ENCODE data around the gene RBM5.

Gene RBM5

GRCh38 chr3:50156549-50157493 is 68.1 kb downstream of the RBM5 start (continued):
- TF ChIP-seq ZNF174 (tag by site-specific recombination; IDR thresholded peaks at IDR 0.05), result no peak
- TF ChIP-seq ZNF521 (tag by site-specific recombination; IDR thresholded peaks at IDR 0.05), result no peak
- TF ChIP-seq ZNF19 (tag by site-specific recombination; IDR thresholded peaks at IDR 0.05; ENCODE audit: low read depth), result no peak
- no peak for TF ChIP-seq ZNF2 (tag by site-specific recombination; IDR thresholded peaks at IDR 0.05)
- TF ChIP-seq ZBTB21 (tag by site-specific recombination; IDR thresholded peaks at IDR 0.05), result no peak
- TF ChIP-seq ZNF837 (tag by site-specific recombination; IDR thresholded peaks at IDR 0.05), result no peak
- peak; percentile 60; the same call in 1 of the 2 replicates for TF ChIP-seq ZNF341 (tag by site-specific recombination; IDR thresholded peaks at IDR 0.05; ENCODE audit: low read depth)
- no peak for TF ChIP-seq PRDM1 (tag by site-specific recombination; IDR thresholded peaks at IDR 0.05)
- TF ChIP-seq ZNF175 (tag by site-specific recombination; IDR thresholded peaks at IDR 0.05), result no peak
- TF ChIP-seq ZNF302 (tag by site-specific recombination; IDR thresholded peaks at IDR 0.05; ENCODE audit: low read depth), result no peak
- peak; percentile 86 for TF ChIP-seq WT1 (tag by site-specific recombination; IDR thresholded peaks at IDR 0.05)
- no peak for TF ChIP-seq ZNF112 (tag by site-specific recombination; IDR thresholded peaks at IDR 0.05)
- no peak for TF ChIP-seq ZNF639 (tag by site-specific recombination; IDR thresholded peaks at IDR 0.05)
- TF ChIP-seq ZFHX2 (tag by site-specific recombination; conservative IDR thresholded peaks at IDR 0.05), result peak; percentile 82
- TF ChIP-seq, protein P1, sequence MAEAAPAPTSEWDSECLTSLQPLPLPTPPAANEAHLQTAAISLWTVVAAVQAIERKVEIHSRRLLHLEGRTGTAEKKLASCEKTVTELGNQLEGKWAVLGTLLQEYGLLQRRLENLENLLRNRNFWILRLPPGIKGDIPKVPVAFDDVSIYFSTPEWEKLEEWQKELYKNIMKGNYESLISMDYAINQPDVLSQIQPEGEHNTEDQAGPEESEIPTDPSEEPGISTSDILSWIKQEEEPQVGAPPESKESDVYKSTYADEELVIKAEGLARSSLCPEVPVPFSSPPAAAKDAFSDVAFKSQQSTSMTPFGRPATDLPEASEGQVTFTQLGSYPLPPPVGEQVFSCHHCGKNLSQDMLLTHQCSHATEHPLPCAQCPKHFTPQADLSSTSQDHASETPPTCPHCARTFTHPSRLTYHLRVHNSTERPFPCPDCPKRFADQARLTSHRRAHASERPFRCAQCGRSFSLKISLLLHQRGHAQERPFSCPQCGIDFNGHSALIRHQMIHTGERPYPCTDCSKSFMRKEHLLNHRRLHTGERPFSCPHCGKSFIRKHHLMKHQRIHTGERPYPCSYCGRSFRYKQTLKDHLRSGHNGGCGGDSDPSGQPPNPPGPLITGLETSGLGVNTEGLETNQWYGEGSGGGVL (tag by site-specific recombination; IDR thresholded peaks at IDR 0.05), result peak; percentile 90
- TF ChIP-seq ZNF394 (tag by site-specific recombination; IDR thresholded peaks at IDR 0.05; ENCODE audit: borderline replicate concordance), result no peak
- no peak for TF ChIP-seq ZNF169 (tag by site-specific recombination; IDR thresholded peaks at IDR 0.05)
- TF ChIP-seq ZNF146 (tag by site-specific recombination; IDR thresholded peaks at IDR 0.05), result no peak
- TF ChIP-seq ZNF548 (tag by site-specific recombination; IDR thresholded peaks at IDR 0.05), result no peak
- TF ChIP-seq ZNF366 (tag by site-specific recombination; conservative IDR thresholded peaks at IDR 0.05), result peak; percentile 92
- no peak for TF ChIP-seq ZNF626 (tag by site-specific recombination; IDR thresholded peaks at IDR 0.05)
- TF ChIP-seq HOXD13 (CRISPR knock-in tag; IDR thresholded peaks at IDR 0.05; ENCODE audit: borderline replicate concordance), result no peak
- TF ChIP-seq ZNF416 (tag by site-specific recombination; IDR thresholded peaks at IDR 0.05), result no peak
- no peak for TF ChIP-seq ZNF701 (tag by site-specific recombination; IDR thresholded peaks at IDR 0.05)
- no peak for TF ChIP-seq ZNF571 (tag by site-specific recombination; IDR thresholded peaks at IDR 0.05)
- peak; percentile 73 for TF ChIP-seq SP2 (tag by site-specific recombination; IDR thresholded peaks at IDR 0.05)
- no peak for TF ChIP-seq ZNF404 (tag by site-specific recombination; IDR thresholded peaks at IDR 0.05)
- peak; percentile 91 for TF ChIP-seq EGR2 (tag by site-specific recombination; IDR thresholded peaks at IDR 0.05; ENCODE audit: low read depth)
- no peak for TF ChIP-seq ZNF311 (tag by site-specific recombination; IDR thresholded peaks at IDR 0.05; ENCODE audit: borderline replicate concordance)
- TF ChIP-seq OSR2 (tag by site-specific recombination; IDR thresholded peaks at IDR 0.05), result no peak
- no peak for TF ChIP-seq ZNF623 (tag by site-specific recombination; IDR thresholded peaks at IDR 0.05)
- no peak for TF ChIP-seq ZNF843 (tag by site-specific recombination; IDR thresholded peaks at IDR 0.05)
- TF ChIP-seq SETDB1 (IDR thresholded peaks at IDR 0.05; ENCODE audit: insufficient read length, low read length), result no peak
- TF ChIP-seq ZBTB20 (tag by site-specific recombination; IDR thresholded peaks at IDR 0.05), result 0 out of 2 replicates have a peak, but pooled peaks have one; percentile 4
- no peak for TF ChIP-seq ZNF37A (tag by site-specific recombination; IDR thresholded peaks at IDR 0.05)
- TF ChIP-seq SP3 (tag by site-specific recombination; IDR thresholded peaks at IDR 0.05), result peak; percentile 90
- peak; percentile 51 for TF ChIP-seq ZNF600 (tag by site-specific recombination; IDR thresholded peaks at IDR 0.05)
- TF ChIP-seq, protein P2, sequence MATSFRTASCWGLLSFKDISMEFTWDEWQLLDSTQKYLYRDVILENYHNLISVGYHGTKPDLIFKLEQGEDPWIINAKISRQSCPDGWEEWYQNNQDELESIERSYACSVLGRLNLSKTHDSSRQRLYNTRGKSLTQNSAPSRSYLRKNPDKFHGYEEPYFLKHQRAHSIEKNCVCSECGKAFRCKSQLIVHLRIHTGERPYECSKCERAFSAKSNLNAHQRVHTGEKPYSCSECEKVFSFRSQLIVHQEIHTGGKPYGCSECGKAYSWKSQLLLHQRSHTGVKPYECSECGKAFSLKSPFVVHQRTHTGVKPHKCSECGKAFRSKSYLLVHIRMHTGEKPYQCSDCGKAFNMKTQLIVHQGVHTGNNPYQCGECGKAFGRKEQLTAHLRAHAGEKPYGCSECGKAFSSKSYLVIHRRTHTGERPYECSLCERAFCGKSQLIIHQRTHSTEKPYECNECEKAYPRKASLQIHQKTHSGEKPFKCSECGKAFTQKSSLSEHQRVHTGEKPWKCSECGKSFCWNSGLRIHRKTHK (tag by site-specific recombination; IDR thresholded peaks at IDR 0.05), result no peak
- no peak for TF ChIP-seq ZNF596 (tag by site-specific recombination; IDR thresholded peaks at IDR 0.05)
- TF ChIP-seq ZNF544 (tag by site-specific recombination; IDR thresholded peaks at IDR 0.05), result no peak

Measured in HEK293 (cell line).